Activated CD8-positive, alpha-beta memory T cell treated with anti-CD3 and anti-CD28 coated beads for 1 hour (primary cell): ENCODE data around the gene ESRRA.

Experiments used
- DNase-seq, 2 donors: peaks; one replicate each; pipeline ENCODE4 v3.0.0-alpha.2; 2020; ENCODE audit warnings: low read depth in 1 of 2; ENCODE audit errors: extremely low read depth in 1 of 2

The ESRRA gene

DNA sequence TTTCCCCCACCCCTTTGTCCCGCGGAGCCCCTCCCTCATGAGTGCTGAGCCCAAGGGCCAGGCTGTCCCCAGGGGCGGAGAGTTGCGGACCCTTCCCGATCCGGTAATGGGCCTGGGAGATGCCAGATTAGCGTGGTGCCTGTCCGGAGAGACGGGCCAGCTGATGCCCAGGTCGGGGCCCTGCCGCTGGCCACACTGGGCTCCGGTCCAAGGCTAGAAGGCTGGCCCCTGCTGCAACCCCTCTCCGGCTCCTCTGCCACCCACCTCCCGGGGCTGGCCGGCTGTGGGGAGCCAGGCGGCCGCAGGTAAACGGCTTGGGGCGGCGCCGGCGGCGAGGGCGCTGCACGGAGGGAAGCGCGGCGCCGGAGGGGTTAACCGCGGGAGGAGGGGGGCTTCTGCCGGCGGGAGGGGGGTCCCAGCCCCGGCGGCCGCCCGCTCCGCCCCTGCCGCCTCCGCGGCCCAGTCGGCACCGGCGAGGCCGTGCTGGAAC is 14.0 kb upstream of the ESRRA start, which contains the start of gene KCNK4:
Gene KCNK4 (plus strand): TSS at position 41 of the 490 bp plus-strand sequence. CDS start 1,717 bp downstream, outside the sequence.
- no peak for DNase-seq

DNA sequence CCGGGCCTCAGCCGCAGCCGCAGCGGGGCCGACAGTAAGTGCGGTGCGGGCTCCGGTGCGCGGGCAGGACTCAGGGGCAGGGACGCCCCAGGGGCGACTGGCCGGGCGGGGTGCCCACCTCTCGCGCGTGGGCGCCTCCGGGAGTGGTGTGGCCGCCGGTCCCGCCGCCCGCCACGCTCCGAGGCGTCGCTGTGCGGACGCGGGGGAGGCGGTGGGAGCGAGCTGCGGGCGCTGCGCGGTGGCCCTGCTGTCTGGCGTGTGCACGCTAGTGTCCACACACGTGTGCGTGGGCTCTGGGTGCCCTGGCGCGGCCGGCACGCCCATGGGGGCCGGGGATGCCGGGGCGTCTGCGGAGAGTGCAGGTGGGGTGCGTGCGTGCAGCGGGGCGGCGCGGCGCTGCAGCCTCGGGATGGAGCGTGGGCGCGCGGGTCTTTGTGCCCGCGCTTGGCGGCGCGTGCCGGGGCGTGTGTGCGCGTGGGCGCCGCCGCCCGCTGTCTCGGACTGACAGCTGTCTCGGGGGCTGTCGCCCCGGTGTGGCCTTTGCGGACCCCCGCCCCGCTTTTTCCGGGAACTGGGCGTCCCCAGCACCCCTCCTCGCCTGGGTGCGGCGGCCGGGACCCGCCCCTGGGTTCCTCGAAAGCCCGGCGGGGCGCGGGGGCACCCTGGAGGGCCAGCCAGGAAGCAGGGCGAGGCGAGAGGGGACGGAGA is 13.4 kb upstream of the ESRRA start:
- no peak for DNase-seq

DNA sequence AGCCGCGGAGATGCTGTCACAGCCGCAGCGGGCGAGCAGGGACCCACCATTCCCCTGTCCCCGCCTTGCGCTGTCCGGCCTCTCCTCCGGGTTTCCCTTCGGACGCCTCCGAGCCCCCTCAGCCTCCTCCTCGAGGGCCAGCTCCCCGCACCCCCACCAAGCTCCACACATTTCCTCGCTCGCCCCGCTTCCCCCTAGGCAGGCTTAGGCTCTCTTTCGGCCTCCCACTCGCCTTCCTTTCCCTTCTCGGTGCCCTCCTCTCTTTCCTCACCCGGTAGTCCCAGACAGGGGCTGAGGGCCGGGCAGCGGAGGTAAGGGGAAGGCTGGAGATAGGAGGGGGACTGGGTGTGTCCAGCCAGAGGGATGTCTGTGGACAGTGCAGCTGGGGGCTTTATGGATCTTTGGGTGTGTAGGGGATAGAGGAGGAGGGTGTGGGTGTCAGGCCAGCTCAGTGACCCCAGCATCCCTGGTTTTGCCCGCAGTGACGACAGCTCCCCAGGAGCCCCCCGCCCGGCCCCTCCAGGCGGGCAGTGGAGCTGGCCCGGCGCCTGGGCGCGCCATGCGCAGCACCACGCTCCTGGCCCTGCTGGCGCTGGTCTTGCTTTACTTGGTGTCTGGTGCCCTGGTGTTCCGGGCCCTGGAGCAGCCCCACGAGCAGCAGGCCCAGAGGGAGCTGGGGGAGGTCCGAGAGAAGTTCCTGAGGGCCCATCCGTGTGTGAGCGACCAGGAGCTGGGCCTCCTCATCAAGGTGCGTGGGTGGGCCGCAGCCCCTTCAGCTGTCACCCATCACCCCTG is 12.7 kb upstream of the ESRRA start:
- DNase-seq = no peak

DNA sequence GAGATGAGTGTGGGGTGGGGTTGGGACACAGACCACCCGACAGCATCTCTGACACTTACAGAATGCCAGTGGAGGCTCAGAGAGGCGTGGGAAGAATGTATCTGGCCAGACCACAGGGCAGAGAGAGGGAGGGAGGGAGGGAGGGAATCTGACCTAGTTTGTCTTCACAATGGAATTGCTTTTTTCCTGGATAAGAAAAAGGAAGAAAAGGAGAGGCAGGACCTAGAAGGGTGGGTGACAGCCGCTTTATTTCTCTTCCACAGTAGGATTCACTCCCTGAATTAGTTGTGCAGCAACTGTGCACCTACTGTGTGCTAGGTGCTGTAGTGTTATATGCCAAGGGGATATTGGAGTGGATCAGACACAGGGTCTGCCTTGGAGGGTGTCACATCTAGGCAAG is 10.6 kb upstream of the ESRRA start:
- DNase-seq = no peak

DNA sequence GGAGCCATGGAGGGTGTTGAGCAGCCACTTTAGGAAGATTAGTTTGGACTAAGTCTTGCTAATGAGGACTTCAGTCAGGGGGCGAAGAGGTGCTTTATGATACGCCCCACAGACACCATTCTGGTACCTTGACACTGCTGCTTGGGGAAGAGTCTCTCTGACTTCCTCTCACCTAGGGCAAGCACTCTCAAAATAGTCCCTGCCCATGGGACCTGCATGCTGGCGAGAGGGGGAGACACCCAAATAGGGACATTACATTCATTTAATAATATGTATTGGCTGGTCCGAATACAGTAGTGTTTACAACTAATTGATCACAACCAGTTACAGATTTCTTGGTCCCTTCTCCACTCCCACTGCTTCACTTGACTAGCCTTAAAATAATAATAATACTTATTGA is 9.6 kb upstream of the ESRRA start:
- no peak for DNase-seq

DNA sequence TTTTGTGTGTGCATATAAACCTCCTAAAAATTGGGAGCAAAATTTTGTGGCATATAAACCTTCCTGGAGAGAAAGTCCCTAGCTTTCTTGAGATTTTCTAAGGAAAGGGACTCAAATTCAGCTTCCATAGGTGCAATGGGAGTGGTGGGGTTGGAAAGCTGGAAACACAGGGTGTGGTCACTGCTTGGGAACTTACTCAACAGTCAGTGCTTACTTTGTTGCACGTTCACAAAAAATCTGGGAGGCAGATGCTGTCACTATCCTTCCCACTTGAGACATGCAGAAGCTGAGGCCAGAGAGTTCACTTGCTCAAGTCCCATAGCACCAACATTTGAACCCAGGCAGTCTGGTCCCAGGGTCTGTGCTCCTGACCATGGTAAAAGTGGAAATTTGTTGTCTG is 9.1 kb upstream of the ESRRA start:
- DNase-seq = no peak

DNA sequence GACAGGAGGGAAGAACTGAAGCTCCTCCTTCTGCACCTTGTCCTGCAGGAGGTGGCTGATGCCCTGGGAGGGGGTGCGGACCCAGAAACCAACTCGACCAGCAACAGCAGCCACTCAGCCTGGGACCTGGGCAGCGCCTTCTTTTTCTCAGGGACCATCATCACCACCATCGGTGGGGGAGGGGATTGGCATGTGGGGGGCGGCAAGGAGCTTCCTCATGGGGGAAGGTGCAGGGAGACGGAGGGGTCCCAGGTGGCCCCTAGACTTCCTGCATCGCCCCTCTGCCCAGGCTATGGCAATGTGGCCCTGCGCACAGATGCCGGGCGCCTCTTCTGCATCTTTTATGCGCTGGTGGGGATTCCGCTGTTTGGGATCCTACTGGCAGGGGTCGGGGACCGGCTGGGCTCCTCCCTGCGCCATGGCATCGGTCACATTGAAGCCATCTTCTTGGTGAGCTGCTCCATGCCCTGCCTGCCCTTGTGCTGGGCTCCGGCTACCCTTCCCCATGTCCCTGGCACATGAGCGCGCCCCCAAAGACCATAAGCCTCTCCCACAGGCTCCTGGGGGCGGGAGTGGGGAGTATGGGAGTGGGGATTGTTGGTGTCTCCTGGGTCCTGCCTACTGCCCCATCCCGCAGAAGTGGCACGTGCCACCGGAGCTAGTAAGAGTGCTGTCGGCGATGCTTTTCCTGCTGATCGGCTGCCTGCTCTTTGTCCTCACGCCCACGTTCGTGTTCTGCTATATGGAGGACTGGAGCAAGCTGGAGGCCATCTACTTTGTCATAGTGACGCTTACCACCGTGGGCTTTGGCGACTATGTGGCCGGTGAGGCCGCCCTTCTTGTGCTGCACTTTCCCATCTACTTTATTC is 8.3 kb upstream of the ESRRA start:
- DNase-seq = no peak

DNA sequence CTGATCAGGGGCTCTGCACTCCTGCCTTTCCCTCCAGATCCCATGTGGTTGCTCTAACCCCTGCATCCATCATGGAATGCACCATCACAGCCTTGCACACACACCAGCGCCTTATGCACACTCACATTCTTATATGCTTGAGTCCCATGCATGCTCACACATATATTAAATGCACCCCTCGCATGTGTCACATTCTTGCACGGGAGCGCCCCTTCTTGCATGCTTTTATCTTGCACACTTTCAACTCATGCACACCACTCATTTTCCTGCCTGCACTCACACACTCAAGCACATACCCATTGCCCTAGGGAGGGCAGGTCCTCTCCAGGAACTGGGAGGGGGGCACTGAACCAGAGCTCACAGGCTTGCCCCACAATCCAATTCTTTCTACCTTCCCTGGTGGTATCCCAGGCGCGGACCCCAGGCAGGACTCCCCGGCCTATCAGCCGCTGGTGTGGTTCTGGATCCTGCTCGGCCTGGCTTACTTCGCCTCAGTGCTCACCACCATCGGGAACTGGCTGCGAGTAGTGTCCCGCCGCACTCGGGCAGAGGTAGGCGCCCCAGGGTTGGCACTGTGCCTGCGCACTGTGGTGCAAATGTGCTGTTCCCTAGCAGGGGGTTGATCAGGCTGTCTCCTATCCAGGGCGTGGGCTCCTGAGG is 7.5 kb upstream of the ESRRA start:
- DNase-seq = no peak

DNA sequence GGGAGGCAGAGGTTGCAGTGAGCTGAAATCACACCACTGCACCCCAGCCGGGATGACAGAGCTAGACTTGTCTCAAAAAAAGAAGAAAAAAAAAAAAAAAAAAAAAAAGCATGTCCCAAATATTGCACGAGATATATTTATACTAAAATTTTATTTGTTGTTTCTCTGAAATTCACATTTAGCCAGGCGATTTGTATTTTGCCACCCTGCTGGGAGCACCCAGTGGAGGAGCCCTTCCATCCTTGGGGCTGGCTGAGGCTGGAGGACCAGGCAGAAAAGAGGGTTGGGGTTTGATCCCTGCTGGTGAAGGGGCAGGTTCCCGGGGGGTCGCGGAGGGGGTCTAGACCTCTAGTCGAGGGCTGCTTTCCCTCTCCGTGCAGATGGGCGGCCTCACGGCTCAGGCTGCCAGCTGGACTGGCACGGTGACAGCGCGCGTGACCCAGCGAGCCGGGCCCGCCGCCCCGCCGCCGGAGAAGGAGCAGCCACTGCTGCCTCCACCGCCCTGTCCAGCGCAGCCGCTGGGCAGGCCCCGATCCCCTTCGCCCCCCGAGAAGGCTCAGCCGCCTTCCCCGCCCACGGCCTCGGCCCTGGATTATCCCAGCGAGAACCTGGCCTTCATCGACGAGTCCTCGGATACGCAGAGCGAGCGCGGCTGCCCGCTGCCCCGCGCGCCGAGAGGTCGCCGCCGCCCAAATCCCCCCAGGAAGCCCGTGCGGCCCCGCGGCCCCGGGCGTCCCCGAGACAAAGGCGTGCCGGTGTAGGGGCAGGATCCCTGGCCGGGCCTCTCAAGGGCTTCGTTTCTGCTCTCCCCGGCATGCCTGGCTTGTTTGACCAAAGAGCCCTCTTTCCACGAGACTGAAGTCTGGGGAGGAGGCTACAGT is 6.1 kb upstream of the ESRRA start:
- no peak for DNase-seq

DNA sequence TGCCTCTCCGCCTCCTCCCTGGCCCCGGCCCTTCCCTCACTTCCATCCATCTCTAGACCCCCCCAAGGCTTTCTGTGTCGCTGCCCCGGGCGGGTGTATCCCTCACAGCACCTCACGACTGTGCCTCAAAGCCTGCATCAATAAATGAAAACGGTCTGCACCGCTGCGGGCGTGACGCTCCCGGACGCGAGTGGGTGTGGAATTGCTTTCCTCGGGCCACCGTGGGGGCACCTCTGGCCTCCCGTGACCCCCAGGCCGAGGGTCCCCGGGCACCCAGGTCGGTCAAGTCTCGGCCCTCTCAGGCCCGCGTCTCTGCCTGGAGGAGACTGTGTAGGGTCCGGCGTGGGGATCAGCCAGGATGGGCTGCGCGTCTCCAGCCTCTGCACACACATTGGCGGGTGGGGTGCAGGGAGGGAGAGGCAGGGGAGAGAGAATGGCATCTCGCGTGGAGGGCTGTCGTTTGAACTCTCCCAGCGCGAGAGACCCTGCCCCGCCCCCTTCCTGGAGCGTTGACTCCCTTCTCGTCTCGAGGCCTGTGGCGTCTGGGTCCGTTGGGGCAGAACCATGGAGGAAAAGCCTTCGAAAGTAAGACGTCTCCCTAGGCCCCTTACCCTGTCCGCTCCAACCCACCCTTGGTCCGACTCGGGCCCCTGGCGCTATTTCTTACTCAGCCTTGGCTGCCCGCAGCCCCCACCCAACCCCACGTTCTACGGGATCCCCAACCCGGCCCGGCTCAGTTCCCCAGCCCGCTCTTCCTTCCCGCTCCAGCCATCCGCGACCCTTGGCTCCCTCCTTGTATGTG is 5.3 kb upstream of the ESRRA start, which contains the start of gene CATSPERZ:
Gene CATSPERZ (plus strand): TSS at position 512 of the 802 bp plus-strand sequence. CDS start 53 bp downstream, at position 565.
- DNase-seq = no peak

DNA sequence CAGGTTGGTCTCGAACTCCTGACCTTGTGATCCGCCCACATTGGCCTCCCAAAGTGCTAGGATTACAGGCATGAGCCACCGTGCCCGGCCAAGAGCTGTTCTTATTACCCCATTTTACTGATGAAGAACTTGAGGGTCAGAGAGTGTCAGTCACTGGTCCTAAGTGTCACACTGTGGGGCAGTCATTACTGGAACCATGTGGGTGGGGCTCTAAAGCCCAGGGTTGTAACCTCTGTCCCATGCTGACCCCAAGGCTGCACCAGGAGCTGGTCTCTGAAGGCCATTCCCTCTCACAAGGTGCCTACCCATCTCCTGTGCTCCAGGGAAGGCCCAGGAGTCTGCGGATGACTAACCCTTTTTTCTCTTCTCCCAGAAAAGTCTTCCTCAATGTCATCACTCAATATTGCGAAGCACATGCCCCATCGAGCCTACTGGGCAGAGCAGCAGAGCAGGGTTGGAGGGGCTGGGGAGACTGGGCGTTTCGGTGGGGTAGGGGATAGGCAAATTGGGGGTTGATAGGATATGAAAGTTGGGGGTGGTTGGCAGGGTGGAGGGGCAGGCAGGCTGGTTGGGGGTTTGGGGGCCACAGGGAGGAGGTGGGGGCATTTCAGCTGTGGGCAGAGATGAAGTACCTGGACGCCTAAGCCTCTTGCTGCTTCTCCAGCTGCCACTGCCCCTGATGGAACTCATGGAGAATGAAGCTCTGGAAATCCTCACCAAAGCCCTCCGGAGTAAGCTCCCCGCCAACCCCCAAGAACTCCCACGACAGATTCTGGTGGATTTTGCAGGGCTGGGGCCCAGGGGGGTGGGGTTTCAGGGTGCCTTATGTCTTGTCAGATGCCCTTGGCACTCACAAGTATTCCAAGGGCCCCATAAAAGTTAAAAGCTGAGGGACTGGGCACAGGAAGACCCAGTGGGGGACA is 2.0 kb upstream of the ESRRA start:
- DNase-seq = no peak

DNA sequence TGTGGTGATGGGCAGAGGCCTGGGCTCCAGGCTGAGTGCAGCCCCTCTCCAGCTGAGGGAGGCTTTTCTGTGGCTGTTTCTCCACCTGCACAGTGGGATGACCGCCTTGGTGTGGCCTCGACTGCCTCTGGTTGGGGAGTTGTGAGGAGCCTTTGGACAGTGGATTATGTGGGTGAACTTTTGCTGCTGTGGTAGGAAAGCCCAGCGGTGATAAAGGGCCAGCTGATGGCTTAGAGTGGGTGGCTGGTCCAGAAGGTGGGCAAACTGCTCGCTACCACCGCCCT is 1.4 kb upstream of the ESRRA start:
- no peak for DNase-seq

DNA sequence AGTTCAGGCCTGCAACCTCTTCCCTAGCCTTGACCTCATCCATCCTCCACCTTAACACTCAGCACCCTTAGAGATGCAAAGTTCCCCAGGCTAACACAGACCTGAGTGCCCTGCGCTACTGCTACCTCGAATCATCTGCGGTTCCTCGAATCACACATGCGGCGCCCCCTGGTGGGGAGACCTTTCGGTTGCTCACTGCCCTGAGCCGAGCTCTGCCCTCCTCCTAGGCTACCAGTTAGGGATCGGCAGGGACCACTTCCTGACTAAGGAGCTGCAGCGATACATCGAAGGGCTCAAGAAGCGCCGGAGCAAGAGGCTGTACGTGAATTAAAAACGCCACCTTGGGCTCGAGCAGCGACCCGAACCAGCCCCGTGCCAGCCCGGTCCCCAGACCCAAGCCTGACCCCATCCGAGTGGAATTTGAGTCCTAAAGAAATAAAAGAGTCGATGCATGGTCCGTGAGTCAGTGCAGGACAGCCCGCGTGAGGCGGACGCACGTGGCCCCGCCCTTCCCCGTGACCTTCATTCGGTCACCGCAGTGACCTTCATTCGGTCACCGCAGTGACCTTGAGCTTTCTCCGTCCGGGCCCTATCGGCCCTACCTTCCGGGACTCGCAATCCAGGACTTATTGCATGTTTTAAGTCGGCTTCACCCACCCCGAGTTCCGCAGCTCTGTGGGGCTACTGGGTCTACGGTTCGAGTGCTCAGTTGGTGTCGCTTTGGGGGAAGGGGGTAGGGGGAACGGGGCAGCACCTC is 830 bp upstream of the ESRRA start:
- peak; percentile 84 to 94 for DNase-seq

DNA sequence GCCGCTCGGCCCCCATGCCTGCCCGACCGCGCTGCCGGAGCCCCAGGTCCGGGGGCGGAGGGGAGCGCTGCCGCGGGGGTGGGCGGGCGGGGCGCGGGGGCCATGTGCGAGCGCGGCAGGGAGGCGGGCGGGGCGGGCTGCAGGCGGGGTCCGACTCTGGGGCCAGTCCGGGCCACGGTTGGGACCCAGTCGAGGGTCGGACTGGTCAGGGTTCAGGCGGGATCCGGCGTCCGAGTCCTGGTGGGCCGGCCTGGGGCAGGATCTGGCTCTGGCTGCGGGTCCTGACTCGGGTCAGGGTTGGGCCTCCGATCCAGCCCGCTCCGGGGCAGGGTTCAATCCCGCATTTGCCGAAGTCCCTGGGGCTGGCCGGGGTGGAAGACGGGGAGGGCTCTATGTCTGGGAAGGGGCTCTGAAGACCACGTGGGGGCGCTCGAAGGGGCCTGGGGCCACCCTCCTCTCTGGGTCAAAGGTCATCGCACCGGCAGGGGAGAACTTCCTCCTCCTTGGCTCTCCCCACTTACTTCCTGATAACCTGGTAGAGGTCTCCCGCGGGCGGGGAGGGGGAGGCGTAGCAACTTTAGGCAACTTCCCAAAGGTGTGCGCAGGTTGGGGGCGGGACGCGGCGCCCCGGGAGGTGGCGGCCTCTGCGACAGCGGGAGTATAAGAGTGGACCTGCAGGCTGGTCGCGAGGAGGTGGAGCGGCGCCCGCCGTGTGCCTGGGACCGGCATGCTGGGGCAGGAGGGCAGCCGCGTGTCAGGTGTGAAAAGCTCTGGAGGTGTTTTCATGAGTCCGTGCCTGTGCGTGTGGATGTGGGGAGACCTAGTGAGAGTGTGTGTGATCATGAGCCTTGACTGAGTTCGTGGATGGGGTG is 603 bp downstream of the ESRRA start:
- DNase-seq = peak in 1 of 2 donors; percentile 47

DNA sequence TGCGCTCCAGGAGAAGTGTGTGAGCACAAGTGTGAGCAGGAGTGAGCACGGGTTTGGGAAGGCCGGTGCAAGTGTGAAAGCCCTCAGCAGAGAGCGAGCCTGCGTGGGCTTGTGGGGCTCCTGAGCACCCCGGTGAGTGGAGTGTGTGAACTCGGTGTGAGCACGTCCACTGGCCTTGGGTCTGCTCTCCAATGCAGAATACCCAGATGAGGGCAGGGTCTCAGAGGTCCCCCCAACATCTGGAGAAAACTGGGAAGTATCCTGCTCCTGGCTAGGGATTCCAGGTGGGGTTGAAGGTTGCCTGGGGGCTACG is 1.2 kb downstream of the ESRRA start:
- DNase-seq = no peak

DNA sequence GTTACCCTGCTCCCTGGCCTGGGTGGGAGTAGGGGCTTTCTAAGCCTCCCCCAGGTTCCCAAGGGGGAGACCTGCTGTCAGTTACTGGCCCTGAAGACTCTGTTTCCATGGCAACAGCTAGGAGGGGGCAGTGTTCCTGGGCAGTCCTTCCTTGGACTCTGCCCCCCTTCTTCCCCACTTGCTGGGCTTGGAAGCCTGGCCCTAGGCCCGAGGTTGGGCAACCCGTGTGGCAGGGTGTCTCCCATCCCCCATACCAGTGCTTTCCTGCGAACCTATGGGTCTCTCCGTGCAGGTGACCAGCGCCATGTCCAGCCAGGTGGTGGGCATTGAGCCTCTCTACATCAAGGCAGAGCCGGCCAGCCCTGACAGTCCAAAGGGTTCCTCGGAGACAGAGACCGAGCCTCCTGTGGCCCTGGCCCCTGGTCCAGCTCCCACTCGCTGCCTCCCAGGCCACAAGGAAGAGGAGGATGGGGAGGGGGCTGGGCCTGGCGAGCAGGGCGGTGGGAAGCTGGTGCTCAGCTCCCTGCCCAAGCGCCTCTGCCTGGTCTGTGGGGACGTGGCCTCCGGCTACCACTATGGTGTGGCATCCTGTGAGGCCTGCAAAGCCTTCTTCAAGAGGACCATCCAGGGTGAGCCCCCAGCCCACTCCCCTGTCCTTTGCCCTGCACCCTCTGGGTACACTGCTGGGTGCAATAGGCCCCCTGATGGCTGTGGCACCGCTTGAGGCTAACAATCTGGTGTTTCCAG is 1.7 kb downstream of the ESRRA start:
- DNase-seq = no peak
